NCI-H226 (cell line): ENCODE results near the gene MCOLN1.

Source experiments
- DNase-seq: peaks from one replicate; pipeline ENCODE4 v3.0.0-alpha.2; 2015

MCOLN1 gene

DNA sequence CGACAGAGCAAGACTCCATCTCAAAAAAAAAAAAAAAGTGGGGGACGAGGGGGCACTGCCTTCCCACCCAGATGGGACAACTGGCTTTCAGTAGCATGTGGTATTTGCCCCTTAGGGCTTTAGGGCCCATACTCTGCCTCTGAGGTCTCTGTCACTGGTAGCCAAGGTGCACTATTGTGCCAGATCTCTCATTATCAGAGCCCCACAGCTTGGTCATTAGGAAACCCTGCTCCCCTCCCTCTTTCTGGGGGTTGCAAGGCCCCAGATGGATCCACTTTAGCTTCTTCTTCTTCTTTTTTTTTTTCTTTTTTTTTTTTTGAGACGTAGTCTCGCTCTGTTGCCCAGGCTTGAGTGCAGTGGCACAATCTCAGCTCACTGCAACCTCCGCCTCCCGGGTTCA lies 17.7 kb upstream of the MCOLN1 start:
- no peak for DNase-seq

DNA sequence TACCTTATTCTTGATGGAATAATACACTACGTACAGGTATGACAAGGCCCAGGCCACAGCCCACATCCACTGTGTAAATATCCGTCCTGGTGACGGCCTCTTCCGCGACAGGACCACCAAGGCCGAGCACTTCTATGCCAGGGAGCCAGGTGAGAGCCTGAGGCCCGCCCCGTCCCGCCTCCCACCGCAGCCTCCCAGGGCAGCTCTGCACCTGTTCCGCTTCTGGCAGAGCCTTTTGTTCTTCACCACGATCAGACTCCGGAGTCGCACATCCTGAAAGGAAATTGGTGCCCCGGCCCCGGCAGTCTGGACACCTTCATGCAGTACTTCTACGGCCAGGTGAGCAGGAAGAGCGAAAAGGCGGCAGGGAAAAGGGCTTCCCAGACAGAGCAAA lies 17.1 kb upstream of the MCOLN1 start:
- no peak for DNase-seq

DNA sequence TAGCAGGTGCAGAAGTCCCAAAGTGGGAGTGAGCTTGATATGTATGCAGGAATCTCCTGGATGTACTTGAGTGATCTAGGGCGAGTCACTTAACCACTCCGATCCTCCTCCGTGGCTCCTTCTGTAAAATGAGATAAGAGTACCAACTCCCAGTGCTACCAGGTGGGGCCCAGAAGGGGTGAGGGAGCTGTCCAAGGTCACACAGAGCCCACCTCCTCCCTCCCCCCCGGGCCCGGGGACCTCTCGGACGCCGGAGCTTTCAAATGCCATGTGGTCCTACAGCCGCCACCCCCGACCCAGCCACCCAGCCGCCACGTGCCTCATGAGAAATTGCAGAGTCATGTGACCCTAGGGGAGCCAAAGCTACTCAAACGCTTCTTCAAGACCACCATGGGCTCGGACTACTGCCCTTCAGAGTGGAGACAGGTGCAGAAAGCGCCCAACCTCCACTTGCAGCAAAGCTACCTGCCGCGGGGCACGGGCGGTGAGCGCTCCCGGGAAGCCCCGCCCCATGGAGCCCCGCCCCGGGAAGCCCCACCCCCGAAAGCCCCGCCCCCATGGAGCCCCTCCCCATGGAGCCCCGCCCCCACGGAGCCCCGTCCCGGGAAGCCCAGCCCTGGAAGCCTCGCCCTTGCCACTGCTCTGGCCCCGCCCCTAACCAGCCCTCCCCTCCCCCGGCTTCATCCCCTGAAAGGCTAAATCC lies 16.6 kb upstream of the MCOLN1 start:
- DNase-seq, result peak; percentile 40

DNA sequence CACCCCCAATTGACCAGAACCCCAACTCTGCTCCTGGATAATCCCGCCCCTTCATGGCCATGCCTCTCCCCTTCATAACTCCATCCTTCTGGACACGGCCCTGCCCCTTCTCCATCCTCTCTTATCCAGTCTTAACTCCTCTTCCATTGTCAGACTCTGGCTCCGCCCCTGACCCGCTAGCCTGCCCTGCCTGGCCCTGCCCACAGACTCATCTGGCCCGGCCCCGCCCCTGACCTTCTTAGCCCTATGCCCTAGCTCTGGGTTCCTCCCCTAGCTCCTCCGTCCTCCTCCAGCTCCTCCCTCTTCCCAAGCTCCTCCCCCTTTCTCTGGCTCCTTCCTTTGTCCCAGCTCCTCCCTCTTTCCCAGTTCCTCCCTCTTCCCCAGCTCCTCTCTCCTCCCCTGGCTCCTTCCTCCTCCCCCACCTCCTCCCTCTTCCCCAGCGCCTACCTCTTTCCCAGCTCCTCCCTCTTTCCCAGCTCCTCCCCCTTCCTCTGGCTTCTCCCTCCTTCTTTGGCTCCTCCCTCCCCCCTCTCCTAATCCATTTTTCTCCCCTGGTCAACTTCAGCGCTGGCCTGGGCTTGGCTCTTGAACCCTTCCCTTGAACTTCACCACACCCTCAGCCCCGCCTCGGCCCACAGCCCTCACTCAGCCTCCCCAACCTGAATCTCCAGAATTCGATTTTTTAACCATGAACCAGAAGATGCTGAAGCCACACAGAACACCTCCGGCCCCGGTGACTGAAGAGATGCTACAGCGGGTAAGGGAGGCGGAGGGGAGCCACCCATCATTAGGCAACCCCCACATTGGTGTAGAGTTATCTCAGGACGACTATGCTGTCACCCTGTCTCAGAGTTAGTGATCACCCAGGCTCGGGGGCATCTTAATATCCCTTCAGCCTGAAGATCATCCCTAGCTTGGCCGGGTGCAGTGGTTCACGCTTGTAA lies 15.8 kb upstream of the MCOLN1 start:
- DNase-seq, result peak; percentile 95

DNA sequence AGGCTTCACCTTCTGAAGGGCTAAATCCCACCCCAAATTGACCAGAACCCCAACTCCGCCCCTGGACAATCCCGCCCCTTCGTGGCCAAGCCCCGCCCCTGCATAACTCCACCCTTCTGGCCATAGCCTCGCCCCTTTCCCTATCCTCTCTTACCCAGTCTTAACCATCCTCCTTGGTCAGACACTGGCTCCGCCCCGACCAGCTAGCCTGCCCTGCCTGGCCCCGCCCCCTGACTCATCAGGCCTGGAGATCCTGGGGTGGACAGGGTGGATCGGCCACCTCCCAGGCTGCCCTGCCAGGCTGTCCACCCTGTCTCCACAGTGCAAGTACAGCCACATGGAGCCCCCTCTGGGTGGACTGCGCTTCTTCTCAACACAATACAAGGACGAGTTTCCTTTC lies 14.5 kb upstream of the MCOLN1 start:
- DNase-seq, result peak; percentile 94

DNA sequence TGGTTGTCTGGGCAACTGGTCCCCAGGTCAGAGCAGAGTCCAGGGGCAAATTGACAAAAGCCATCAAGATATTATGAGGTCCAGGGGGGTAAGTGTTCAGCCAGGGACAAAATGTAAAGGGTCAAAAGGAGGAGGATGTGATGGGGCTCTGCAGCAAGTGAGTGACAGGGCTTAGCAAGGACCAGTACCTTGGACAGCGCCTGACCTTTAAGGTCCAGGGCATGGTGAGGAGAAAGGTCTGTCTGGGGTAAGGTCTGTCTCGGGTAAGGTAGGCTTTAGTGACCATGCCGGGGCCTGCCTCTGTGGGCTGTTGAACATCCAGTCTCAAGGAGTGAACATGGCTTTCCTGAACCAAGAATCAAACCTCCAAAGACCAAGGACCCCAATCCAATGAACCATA lies 12.8 kb upstream of the MCOLN1 start:
- no peak for DNase-seq

DNA sequence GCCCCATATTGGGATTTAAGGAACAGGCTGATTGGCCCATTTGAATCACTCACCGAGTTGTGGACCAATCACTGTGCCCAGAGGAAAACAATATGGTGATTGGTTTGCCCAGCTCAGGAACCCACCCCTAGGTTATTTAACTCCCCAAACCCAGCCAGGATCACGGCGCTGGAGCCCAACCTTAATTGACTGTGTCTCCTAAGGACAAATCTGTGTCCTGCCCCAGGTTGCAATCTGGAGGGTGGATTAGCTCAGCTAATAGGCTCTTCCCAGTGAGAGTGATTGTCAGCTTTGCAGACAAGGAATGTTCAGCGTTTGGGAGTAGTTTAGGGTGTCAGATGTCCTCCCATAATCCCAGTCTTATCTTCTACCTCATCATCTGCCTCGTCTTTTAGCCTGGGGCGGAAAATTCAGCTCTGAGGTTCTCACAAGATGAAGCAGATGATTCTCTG lies 10.0 kb upstream of the MCOLN1 start:
- DNase-seq, result no peak

DNA sequence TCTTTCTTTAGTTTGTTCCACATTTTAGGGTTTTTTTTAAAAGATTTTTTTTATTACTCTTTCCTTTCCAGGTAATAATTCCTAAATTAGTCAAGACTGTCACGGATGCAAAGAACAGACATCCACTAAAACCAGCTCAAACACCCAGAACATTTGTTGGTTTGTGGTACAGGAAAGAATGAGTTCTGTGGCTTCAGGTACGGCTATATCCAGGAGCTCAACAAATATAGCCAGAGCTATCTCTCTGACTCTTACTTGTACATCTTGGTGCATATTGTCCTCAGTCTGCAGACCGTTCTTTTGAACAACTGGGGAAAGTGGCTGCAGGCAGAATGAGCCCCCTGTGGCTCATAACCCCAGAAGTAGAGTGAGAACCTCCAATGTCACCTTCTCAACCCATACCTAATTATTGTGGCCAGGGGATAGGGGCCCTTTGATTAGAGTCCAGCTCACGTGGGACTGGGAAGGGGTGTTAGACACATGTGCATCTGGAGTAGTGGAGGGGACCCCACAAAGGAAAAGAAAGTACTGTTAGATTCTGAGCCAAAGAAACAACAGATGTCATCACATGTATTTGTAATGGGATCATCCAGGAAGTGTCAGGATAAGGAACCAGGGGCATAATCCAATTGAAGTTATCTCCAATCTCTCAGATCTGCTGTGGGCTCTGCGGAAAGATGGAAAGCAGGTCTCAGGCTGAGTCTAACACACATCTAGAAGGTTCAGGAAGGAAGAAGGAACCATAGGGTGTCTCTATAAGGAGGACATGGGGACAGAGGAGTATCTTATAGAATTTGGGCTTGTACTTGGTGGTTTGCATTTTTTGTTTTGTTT lies 8.4 kb upstream of the MCOLN1 start:
- no peak for DNase-seq

DNA sequence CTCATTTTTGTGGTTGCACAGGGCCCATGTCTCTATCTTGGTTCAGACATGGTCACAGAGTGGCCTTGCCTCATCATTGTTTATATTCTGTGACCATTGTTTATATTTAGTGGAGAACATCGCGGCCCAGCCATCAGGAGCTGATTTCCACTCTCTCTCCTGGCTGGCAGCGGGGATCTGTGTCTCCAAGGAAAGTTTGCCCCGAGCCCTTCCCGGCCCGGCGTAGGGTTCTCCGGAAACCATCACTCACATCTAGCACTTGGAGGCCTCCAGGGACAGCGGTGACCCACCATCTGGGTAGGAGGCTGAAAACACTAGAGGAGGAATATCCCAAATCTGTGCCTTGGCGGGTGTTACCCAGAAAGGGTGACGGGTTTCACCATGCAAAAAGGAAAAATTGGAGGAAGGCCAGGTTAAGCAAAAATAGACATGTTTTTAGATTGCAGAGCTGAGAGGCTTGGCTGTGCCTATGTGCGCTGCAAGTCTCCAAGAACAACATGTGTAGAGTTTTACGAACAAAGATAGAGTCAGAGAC lies 7.2 kb upstream of the MCOLN1 start:
- DNase-seq, result no peak

DNA sequence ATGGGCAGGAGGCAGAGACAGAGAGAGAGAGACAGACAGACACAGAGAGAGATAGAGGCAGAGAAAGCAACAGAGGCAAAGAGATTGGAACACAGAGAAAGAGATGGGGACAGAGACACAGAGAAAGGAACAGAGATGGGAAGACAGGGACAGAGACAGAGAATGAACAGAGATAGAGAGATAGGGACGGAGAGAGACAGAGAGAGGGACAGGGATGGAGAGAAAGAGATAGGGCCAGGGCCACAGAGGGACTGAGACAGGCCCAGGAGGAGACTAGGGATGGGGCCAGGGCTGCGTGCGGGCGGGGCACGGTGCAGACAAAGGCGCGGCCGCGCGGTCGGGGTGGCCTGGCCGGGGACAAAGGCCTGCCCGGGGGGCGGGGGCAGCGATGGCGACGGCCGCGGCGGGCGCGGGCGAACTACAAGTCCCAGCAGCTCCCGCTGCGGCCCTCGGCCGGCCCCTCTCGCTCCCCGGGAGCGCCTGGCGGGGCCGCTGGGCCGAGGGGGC lies 6.7 kb upstream of the MCOLN1 start, which contains the start of gene ZNF358:
Gene ZNF358 (plus strand): TSS at position 459 of the 507 bp plus-strand sequence. CDS start 3,140 bp downstream, outside the sequence.
- DNase-seq, result no peak

DNA sequence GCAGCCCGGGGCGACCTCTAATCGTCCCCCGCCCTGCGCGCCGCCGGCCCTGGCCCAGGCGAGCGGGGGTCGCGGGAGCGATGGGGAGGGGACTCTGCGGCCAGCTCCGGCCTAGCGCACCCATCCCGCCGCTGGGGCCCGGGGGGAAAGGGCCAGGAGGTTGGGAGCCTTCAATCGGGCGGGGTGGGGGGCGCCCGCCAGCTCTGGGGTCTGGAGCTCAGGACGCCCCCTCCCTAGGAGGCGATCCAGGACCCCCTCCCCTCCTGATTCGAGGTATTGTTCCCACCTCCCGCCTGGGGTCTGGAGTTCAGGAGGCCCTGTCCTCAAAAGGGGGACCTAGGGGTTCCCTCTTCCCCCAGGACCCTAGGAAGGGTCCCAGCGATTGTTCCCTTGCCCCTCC lies 6.1 kb upstream of the MCOLN1 start:
- DNase-seq, result no peak

DNA sequence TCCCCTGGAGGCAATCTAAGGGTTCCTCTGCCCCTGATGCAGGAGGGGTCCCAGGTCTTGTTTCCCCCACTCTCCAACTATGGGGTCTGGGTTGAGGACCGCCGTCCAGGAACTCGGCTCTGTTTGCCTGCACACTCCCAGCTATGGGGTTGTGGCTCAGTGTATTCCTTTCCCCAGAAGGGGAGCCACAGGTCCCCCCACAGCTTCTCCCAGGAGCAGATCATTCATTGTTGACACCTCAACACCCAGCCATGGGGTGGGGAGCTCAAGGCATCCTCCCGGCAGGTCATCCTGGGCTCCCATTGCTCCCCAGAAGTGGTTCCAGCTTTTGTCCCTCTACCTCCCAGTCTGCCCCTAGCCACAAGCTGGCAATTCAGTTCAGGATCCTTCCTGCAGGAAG lies 5.5 kb upstream of the MCOLN1 start:
- no peak for DNase-seq

DNA sequence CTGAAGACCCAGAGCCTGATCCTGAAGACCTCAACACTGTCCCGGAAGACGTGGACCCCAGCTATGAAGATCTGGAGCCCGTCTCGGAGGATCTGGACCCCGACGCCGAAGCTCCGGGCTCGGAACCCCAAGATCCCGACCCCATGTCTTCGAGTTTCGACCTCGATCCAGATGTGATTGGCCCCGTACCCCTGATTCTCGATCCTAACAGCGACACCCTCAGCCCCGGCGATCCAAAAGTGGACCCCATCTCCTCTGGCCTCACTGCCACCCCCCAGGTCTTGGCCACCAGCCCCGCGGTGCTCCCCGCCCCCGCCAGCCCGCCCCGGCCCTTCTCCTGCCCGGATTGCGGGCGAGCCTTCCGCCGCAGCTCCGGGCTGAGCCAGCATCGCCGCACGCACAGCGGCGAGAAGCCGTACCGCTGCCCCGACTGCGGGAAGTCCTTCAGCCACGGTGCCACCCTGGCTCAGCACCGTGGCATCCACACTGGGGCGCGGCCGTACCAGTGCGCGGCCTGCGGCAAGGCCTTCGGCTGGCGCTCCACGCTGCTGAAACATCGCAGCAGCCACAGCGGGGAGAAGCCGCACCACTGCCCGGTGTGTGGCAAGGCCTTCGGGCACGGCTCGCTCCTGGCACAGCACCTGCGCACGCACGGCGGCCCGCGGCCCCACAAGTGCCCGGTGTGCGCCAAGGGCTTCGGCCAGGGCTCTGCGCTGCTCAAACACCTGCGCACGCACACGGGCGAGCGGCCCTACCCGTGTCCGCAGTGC lies 2.9 kb upstream of the MCOLN1 start:
- DNase-seq, result no peak

DNA sequence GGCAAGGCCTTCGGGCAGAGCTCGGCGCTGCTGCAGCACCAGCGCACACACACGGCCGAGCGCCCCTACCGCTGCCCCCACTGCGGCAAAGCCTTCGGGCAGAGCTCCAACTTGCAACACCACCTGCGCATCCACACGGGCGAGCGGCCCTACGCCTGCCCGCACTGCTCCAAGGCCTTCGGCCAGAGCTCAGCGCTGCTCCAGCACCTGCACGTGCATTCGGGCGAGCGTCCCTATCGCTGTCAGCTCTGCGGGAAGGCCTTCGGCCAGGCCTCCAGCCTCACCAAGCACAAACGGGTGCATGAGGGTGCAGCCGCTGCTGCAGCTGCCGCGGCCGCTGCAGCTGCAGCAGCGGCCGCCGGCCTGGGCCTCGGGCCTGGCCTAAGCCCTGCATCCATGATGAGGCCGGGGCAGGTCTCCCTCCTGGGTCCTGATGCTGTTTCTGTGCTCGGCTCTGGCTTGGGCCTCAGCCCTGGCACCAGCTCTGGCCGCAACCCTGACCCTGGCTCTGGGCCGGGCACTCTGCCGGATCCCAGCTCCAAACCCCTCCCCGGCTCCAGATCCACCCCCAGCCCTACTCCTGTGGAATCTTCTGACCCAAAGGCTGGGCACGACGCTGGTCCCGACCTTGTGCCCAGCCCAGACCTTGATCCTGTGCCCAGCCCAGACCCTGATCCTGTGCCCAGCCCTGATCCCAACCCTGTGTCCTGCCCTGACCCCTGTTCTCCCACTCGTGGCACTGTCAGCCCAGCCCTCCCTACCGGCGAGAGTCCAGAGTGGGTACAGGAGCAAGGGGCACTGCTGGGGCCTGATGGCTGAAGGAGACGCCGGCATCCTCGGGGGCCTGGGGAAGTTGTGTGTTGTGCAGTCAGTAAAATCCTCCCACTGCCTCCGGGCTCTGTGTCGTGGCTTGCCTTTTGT lies 2.0 kb upstream of the MCOLN1 start:
- DNase-seq, result no peak

DNA sequence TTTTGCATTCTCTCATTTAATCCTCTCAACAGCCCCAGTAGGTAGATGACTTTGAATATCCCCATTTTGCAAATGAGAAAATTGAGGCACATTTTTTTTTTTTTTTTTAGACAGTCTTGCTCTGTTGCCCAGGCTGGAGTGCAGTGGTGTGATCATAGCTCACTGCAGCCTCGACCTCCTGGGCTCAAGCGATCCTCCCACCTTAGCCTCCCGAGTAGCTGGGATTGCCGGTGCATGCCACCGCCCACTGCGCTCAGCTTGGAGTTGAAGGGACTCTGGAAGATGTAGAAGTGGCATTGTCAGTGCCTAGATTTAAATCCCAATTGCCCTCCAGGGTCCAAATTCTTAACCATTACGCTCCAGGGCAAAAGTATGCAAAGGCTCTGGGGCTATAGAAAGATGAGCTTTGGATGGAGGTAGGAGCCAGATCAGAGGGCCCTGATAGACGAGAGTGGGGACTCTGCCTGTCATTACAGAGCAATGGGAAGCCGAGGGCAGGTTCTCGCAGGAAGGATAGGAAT lies 813 bp upstream of the MCOLN1 start:
- no peak for DNase-seq

DNA sequence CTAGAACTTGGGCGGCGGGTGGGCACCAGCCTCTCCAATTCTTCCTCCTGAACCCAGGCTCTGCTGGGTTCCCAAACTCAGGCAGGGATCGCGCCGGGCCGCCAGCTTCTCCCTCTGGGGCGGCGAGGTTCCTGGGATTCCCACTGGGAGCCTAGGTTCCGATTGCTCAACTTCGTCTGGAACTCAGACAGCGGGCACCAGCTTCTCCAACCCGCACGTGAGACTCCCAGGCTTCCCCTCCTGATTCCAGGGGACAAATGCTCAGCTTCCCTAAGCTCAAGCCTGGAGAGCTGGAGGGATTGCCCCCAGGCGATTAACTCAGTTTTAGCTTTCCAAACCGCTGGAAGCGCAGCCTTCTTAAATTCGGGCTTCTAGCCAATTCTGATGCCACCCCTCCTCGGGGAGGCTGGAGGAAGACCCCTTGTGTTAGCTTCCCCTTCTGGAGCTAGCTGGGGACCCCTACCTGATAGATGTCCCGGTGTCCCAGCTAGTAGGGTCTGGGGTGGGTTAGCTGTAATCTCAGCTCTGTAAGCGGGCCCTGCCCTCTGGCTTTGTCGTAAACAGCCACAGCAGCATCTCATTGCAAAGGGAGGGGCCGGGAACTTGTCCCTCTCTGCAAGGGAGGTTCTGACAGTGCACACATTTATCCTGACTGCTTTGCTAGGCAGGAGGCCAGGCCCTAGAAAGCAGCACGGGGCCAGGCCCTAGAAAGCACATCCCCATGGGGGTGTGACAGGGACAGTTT lies 671 bp downstream of the MCOLN1 start:
- no peak for DNase-seq

DNA sequence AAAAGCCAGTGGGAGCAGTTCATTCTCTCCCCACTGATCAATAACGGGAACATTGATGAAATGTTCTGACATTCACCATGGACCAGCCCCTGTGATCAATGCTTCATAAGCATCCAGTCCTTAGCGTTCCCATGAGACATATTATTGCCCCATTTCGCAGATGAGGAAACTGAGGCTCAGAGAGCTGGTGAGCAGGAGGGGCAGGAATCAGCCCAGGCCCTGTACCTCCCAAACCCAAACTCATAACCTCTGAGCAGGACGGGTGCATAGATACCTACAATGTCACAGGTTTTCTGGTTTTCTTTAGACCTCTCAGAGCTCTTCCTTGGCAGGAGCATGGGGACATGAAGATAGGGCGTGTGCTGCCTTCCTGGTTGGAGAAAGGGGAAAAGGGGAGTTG lies 2.1 kb downstream of the MCOLN1 start:
- no peak for DNase-seq

DNA sequence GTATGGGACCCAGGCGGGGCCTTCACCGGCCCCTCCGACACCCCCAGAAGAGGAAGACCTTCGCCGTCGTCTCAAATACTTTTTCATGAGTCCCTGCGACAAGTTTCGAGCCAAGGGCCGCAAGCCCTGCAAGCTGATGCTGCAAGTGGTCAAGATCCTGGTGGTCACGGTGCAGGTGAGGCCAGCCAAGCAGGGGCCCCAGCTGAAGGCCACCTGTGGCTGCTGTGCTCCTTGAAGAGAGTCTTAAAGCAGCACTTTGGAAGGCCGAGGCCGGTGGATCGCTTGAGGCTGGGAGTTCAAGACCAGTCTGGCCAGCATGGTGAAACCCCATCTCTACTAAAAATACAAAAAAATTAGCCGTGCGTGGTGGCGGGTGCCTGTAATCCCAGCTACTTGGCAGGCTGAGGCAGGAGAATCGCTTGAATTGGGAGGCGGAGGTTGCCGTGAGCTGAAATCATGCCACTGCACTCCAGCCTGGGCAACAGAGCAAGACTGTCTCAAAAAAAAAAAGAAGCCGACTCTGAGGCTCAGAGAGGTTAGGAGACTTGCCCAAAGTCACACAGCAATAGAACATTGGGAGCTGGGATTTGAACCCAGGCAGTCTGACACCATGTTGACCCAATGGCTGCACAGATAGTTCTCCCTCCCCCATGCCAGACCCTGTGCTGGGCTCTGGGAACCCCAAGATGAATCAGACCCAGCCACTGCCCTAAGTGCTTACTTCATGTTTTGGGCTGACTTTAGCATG lies 2.7 kb downstream of the MCOLN1 start:
- no peak for DNase-seq
